HS-27A (cell line): ENCODE data around the gene RAMP2.
"Not testable (repeated sequence)": the region's sequence is repeated elsewhere in the genome, so short reads cannot be mapped to it uniquely, and the experiment has no call there.

ENCODE experiments used
- DNase-seq: peaks from one replicate; pipeline ENCODE4 v3.0.0-alpha.2; 2012; ENCODE audit warnings: low read depth, missing footprints

The RAMP2 gene

DNA sequence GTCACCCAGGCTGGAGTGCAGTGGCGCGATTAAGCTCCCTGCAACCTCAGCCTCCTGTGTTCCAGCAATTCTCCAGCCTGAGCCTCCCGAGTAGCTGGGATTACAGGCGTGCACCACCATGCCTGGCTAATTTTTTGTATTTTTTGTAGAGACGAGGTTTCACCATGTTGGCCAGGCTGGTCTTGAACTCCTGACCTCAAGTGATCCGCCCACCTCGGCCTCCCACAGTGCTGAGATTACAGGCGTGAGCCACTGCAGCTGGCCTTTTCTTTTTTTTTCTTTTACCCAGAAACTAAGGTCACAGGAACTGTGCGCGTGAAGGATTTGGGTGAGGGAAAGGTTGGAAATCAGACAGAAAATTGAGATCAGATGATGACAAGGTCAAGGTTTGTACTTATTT, 8.9 kb downstream of the RAMP2 start:
- not testable (repeated sequence) for DNase-seq

DNA sequence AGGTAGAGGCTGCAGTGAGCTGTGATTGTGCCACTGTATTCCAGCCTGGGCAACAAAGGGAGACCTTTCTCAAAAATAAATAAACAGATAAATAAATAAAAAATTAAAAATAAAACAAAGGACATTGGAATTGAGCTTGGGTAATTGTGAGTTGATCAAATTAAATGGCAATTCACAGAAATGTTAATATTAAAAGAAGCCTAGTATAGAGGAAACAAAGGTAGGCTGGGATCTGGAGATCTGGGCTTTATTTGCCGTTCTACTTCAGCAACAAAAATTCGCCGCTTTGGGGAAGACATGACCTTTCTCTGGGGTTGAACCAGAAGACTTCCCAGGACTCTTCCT, 11.9 kb downstream of the RAMP2 start:
- no peak for DNase-seq

DNA sequence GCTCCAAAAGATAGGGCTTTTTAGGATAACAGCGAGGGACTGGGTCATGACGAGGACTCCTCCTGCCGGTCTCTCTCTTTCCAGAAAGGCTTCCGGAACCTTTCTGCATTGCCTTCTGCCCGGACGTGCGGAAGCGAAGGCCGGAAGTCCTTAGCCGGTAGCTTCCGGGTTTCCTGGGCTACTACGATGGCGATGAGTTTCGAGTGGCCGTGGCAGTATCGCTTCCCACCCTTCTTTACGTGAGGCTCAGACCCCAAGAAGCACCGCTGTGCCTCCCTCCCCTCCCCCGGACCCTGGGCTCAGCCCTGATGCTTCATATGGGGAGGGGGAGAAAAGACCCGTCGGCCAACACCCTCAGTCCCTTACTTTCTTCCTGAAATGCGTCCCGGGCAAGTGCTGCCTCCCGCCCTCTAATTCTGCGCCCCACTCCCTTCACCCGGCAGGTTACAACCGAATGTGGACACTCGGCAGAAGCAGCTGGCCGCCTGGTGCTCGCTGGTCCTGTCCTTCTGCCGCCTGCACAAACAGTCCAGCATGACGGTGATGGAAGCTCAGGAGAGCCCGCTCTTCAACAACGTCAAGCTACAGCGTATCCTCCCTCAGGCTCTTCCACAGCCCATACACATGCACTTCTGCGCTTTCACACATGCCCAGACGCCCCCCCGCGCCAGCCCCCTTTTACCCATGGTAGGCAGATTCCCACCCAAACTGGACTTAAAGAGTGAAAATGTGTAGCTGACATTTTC, 12.4 kb downstream of the RAMP2 start, which contains the start of gene VPS25:
TSS of gene VPS25 (plus strand) at position 160 of the 746 bp plus-strand sequence. CDS start at position 187, 27 bp downstream.
- DNase-seq, result peak; percentile 30

DNA sequence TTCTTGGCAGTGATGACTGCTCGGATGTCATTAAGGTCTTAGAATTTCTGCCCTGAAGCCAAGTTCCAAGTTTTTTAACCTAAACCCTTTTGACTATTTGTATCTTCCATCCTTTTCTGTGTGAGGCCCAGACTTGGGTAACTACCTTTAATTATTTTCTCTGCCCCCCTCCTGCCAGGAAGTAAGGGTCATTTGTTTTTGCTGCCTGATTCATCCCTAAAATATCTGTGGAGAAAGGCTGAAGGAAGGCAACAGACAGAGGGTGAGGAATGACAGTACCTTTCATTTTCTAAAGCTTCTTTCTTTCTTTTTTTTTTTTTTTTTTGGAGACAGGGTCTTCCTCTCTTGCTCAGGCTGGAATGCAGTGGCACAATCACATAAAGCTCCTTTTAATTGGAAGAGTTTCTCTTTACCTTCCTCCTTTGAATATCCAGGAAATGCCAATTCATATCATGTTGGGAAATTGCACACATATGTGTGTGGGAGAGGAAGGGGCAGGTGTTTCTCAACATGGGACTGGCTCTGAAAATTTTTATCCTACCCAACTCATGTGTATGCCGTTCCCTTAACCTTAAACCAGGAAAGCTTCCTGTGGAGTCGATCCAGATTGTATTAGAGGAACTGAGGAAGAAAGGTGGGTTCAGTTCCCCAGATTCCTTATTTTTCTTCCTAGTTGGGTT, 13.2 kb downstream of the RAMP2 start:
- DNase-seq, result no peak

DNA sequence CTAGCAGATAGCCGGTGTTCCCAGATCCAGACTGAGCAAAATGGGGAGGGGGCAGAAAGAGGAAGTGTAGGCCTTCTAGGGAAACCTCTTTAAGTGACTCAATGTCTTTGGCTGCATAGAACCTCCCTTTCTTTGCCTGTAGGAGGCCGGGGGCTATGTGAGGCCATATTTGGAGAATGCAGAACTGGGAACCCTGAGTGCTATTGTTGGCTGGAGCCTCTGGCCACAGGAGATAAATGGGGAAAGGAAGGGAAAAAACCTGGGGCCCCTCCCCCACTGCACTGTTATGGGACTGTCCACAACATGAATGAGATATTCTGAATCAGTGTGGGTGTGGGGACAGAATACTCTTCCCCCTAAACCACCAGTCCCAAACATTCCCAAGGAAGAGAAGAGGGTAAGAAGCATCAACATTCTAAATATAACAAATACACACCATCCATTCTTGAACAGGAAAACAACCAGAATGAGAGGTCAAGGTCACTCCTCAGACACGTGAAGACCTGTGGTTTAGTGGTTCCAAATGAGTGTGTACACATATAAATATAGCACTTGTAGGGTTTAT, 14.6 kb downstream of the RAMP2 start:
- DNase-seq, result no peak

DNA sequence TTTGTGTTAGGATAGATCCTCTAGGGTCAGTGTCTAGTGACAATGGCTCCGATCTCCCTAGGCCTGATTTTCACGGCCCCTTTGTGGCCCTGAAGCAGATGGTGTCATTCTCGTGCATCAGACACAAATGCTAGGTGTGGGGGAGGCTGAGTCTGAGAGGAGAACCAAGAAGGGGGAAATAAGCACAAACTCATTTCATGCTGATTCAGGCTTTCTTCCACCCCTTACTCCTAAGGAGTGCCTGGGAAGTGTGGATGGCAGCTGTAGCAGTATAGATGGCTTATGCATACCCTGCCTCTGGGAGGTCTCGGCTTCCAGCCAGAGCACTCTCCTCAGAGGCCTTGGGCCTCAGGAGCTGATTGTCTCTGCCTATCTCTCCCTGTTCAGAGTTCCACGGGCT, 17.5 kb downstream of the RAMP2 start:
- DNase-seq, result no peak

DNA sequence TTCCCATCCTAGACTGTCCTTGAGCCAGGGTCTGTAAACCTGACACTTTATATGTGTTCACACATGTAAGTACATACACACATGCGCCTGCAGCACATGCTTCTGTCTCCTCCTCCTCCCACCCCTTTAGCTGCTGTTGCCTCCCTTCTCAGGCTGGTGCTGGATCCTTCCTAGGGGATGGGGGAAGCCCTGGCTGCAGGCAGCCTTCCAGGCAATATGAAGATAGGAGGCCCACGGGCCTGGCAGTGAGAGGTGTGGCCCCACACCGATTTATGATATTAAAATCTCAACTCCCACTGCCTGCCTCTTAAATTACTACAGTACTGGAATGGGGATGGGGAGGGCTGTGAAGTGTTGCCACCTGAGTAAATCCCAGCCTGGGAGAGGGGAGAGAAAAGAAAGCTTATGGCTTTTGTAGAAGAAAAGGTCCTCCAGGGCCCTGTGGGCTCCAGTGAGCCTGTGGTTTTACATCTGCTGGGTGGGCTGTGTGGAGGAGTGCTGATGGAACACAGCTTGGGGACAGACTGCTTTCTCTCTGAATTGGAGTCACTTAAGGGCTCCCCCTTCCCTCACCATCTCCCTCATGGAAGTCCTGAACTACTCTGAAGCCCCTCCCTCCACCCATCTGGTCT, 18.4 kb downstream of the RAMP2 start:
- DNase-seq, result no peak

DNA sequence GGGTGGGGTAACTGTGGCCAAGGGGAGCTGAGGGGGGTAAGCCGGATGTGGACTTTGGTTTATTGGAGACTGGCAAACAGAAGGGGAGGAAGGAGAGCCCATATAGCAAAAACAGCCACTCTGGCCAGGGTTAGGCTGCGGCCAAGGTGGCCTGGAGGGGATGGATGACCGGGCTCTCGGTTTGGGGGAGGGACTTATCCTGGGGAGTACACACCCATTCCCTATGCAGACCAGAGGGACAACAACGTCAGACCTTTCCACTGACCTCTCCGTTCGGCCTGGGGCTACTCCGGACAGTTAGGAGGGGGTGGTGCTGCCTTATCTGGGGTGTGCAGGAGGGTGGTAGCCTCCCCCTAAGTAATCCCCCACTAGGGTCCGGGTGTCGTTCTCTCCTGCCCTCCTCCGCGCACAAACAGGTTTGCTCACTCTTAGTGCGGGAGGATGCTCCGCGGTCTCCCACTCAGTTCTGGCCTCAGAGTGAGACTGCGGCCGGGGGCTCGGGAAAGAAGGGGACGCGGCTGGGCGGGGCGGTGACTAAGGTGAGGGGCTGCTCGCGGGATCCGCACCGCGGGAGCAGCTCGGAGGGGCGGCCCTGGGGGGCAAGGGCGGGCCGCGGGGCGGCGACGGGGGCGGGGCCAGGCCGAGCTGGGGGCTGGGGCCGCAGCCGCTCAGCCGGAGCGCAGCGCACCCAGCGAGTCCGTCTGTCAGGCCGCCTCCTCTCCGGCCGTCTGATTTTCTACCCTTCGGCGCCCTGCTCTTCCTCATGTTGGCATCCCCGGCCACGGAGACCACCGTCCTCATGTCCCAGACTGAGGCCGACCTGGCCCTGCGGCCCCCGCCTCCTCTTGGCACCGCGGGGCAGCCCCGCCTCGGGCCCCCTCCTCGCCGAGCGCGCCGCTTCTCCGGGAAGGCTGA, 19.2 kb downstream of the RAMP2 start, which contains the start of gene WNK4:
TSS of gene WNK4 (plus strand) at position 675 of the 915 bp plus-strand sequence. CDS start at position 764, 89 bp downstream.
- no peak for DNase-seq

DNA sequence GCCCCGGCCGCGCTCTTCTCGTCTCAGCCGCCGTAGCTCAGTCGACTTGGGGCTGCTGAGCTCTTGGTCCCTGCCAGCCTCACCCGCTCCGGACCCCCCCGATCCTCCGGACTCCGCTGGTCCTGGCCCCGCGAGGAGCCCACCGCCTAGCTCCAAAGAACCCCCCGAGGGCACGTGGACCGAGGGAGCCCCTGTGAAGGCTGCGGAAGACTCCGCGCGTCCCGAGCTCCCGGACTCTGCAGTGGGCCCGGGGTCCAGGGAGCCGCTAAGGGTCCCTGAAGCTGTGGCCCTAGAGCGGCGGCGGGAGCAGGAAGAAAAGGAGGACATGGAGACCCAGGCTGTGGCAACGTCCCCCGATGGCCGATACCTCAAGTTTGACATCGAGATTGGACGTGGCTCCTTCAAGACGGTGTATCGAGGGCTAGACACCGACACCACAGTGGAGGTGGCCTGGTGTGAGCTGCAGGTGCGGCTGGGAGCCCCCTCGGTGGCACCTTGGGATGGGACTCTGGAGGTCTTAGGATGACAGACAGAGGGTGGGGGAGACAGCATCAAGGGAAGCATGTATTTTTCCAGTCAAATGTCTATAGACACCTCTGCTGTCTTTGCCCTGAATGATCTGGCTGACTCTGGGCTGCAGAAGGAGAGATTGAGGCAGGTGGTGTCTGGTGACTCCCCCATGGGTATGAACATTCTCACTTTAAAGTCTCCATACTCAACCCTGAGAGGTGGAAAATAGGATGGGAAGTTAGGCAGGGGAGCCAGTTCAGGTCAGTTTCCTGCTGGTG, 20.0 kb downstream of the RAMP2 start:
- DNase-seq, result no peak

DNA sequence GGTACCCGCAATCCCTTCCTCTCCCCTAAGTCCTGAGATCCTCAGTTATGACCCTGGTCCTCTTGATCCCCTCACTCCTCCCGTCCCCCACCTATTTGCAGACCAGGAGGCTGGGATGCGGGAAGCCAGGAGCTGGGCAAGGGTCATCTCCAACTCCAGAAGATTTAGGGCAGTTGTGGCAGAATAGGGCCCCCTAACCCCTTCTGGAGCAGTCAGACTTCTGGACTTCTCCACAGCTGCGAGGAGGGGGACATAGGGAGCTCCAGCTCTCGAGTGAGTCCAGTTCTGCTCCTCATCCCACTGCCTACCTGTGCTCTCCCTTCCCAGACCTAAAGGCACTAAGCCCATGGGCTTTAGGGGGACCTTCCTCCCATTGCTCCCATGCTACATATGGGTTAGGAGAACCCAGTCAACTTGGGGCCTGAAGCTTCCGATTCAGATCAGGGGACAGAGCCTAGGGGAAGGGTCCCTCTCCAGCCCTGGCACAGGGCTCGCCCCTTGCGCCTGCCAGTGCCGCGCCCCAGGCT, 20.7 kb downstream of the RAMP2 start:
- no peak for DNase-seq

DNA sequence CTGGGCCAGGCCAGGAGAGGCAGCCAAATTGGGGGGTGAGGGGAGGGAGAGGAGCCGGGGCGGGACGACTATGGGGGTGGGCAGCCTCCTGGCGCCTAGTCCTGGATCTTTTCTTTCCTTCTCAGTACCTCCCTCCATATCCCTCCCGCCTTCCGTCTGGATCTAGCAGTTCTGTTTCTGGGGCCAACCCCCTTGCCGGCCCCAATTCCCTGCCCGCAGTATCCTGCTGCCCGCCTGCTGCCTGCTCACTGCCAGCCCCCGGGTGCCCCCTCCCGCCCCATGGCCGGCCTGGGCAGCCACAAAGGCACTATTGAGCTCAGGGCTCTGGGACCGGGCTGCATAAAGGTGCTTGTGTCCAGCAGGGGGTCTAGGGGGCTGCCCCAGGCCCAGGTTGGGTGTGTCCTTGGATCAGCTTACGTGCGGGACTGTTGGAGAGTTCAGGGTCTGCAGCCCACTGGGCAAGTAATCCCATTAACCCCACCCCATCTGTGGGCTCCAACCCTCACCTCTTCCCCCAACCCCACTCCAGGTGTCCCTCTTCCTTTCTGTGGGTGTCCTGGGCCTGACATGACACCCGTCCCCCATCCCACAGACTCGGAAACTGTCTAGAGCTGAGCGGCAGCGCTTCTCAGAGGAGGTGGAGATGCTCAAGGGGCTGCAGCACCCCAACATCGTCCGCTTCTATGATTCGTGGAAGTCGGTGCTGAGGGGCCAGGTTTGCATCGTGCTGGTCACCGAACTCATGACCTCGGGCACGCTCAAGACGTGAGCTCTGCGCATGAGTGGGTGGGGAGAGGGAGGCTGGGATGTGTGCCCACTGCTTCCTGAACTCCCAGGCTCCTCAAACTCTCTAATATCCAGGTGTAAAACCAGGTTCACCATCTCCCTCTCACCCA, 21.4 kb downstream of the RAMP2 start:
- DNase-seq, result no peak

DNA sequence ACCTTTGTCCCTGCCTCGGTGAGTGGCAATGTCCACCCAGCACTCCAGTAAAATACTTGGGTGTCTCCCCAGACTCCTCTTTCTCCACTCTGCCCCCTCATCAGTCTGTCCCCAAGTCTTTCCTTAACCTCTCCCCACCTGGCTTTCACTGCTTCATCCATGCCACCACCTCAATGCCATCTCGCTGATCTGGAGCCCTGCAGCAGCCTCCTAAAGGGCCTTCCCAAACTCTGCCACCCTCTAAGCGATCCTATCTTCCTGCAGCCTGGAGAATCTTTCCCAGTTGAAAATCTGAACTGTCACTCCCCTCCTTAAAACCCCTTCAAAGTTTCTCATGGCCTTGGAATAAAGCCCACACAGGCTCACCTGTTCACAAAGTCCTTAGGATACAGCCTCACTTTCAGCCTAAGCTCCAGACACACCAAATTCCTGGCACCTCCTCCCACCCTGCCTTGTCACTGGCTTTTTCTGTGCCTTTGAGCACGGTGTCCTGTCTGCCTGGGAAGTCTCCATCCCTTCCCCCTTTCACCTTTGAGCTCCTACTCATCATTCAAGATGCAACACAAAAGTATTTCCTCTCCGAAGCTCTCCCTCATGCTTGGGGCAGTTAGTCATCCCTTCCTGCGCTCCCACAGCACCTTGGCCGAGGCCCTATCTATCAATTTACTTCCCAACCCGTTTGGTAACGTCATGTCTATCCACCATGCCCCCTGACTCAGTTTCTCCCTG, 22.2 kb downstream of the RAMP2 start:
- DNase-seq, result no peak

DNA sequence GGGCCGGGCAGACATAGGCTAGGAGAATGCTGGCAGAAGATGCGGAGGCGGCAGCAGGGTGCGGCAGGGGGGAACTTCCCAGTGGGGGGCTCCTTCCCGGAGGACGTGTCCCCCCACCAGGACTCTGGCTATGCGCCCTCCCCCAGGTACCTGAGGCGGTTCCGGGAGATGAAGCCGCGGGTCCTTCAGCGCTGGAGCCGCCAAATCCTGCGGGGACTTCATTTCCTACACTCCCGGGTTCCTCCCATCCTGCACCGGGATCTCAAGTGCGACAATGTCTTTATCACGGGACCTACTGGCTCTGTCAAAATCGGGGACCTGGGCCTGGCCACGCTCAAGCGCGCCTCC, 22.7 kb downstream of the RAMP2 start:
- no peak for DNase-seq

DNA sequence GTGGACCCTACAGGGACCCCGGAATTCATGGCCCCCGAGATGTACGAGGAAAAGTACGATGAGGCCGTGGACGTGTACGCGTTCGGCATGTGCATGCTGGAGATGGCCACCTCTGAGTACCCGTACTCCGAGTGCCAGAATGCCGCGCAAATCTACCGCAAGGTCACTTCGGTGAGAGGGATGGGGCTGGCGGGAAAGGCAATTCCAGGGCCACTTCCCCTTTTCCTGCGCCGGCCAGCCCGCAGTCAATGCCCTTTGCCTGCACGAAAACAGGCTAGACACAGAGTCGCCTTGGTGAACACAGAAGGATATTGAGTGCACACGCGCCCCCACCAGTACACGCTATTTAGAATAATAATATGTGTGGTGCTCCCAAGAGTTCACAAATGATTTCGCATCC, 23.4 kb downstream of the RAMP2 start:
- DNase-seq, result no peak

DNA sequence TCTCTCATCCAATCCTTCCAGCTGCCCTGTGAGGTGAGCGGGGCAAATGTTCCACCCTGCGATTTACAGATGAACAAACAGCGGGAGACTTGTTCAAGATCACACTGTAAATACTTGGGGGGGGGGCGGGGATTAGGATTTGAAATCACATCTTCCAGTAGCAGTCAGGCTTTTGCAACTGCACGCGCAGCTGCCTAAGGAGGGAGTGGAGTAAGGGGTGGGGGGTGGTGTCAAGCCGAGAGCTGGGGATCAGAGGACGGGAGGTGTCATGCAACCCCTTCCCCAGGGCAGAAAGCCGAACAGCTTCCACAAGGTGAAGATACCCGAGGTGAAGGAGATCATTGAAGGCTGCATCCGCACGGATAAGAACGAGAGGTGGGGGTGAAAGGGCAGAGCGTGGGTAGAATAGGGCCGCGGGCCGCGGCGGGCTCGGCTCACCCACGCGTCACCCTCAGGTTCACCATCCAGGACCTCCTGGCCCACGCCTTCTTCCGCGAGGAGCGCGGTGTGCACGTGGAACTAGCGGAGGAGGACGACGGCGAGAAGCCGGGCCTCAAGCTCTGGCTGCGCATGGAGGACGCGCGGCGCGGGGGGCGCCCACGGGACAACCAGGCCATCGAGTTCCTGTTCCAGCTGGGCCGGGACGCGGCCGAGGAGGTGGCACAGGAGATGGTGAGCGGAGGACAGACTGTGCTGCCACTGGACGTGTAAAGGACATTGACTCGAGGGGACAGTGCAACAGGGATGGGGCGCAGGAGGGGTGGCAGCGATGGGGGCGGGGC, 24.0 kb downstream of the RAMP2 start:
- DNase-seq, result no peak

DNA sequence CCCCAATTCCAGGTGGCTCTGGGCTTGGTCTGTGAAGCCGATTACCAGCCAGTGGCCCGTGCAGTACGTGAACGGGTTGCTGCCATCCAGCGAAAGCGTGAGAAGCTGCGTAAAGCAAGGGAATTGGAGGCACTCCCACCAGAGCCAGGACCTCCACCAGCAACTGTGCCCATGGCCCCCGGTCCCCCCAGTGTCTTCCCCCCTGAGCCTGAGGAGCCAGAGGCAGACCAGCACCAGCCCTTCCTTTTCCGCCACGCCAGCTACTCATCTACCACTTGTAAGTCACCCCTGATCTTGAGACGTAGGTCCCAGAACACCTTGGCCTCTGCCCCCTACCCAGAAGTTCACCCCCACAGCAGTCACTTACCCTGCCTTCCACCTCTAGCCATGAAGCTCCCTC, 26.2 kb downstream of the RAMP2 start:
- DNase-seq, result no peak

DNA sequence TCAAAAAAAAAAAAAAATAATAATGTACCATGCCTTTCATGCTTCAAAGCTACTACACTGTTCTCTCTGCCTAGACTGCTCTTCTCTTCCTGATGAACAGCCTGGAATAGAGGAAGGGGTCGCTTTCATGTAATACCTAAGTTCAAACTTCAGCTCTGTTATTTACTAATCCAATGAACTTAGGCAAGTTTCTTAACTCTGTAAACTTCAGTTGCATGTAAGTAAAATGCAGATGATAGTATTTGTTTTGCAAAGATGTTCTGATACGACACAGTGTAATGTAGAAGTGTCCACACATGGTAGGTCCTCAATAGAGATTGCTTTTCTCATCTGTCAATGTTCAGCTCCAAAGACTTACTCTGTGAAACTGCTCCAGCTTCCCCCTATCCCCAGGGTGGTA, 30.9 kb downstream of the RAMP2 start:
- DNase-seq, result no peak

DNA sequence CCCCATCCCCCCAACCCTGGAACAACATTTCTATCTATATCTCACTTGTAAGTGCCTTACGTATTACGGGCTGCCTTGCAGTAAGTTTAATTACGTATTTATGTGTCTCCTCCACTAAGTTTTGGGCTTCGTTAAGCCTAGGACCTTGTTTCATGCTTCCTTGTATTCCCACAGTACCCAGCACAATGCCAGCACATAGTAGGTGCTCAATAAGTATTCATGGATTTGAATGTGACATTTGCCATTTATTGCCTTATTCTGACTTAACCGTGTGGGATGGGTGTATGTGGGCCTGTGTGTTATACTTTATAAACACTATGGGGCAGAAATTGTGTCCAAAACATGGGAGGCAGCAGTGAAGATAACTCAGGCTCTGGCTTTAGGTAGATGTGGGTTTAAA, 31.5 kb downstream of the RAMP2 start:
- no peak for DNase-seq
